Measurements from ENCODE around the gene RFXAP. TPM values are rescaled to one million over a fixed set of nuclear protein-coding genes. Genes with fewer than 3 reads are reported as not detected.

Gene RFXAP
- total and polyA plus RNA-seq, 5 experiments from 2014 or later: 1.4 to 14.4 (median 3.3) TPM

- Mint-ChIP-seq H3K27ac (peak overlapping the region in 2 of 10 donors; percentile 23 to 72), H3K4me3 (peak overlapping the region in 1 of 10 donors; percentile 1)
These were observed 3.8 kb downstream of the RFXAP start for GRCh38 chr13:36822785-36823184.

GRCh38 chr13:36829753-36830152 lies 10.7 kb downstream of the RFXAP start:
- Mint-ChIP-seq H3K9me3 (no peaks in the 10 kb centered on the region), H3K27me3 (no peaks in the 10 kb centered on the region), H3K4me1 (peaks cover under 1 to 11% (median 5%) of the 10 kb centered on the region in 4 donors), H3K36me3 (peaks cover 0 to 48% (median 12%) of the 10 kb centered on the region in 3 donors), H3K27ac (peak overlapping the region in 1 of 10 donors; percentile 75), H3K4me3 (no peak overlapping the region)
- no peak for DNase-seq
- no peak for ATAC-seq
- POLR2A ChIA-PET: no interaction called here

More at GRCh38 chr13:36822785-36823184, 3.8 kb downstream of the RFXAP start:
- H3K4me1 Mint-ChIP-seq: peaks cover 27 to 62% (median 57%) of the 10 kb centered on the region in 4 donors
- DNase-seq (no peak), ATAC-seq (no peak)
- H3K36me3 Mint-ChIP-seq: peaks cover 0 to 36% (median 6%) of the 10 kb centered on the region in 3 donors
- POLR2A ChIA-PET: no interaction called here
- H3K27me3 Mint-ChIP-seq: no peaks in the 10 kb centered on the region
- no peaks in the 10 kb centered on the region for H3K9me3 Mint-ChIP-seq

- H3K27me3 Mint-ChIP-seq: no peaks in the 10 kb centered on the region
- no peak overlapping the region for H3K4me3 Mint-ChIP-seq
- peaks cover 0 to 36% (median 9%) of the 10 kb centered on the region in 3 donors for H3K36me3 Mint-ChIP-seq
- POLR2A ChIA-PET: no interaction called here
- peaks cover 0 to 5% (median 2%) of the 10 kb centered on the region in 4 donors for H3K4me1 Mint-ChIP-seq
- DNase-seq (no peak), ATAC-seq (no peak)
- H3K27ac Mint-ChIP-seq: no peak overlapping the region
- no peaks in the 10 kb centered on the region for H3K9me3 Mint-ChIP-seq
These were observed 12.3 kb downstream of the RFXAP start for GRCh38 chr13:36831291-36831690.

GRCh38 chr13:36834299-36834698 lies 15.3 kb downstream of the RFXAP start:
- POLR2A ChIA-PET: no interaction called here
- ATAC-seq (no peak), DNase-seq (no peak)
- no peaks in the 10 kb centered on the region for H3K27me3 Mint-ChIP-seq
- H3K27ac Mint-ChIP-seq: no peak overlapping the region
- no peak overlapping the region for H3K4me3 Mint-ChIP-seq
- H3K36me3 Mint-ChIP-seq: peaks cover 0 to 18% (median 3%) of the 10 kb centered on the region in 3 donors
- H3K9me3 Mint-ChIP-seq: no peaks in the 10 kb centered on the region
- H3K4me1 Mint-ChIP-seq: peaks cover 0 to 6% (median 4%) of the 10 kb centered on the region in 4 donors

- no peak for DNase-seq
- ATAC-seq: no peak
- Mint-ChIP-seq H3K4me1 (peaks cover 0 to 6% (median 0%) of the 10 kb centered on the region in 4 donors), H3K4me3 (no peak overlapping the region), H3K27me3 (no peaks in the 10 kb centered on the region), H3K27ac (peak overlapping the region in 3 of 10 donors; percentile 1 to 53 (median 48)), H3K36me3 (peaks cover 0 to 7% (median 0%) of the 10 kb centered on the region in 3 donors), H3K9me3 (no peaks in the 10 kb centered on the region)
- POLR2A ChIA-PET: no interaction called here
These were observed 18.5 kb downstream of the RFXAP start for GRCh38 chr13:36837354-36838092.

- H3K4me1 Mint-ChIP-seq: peaks cover 0 to 6% (median 0%) of the 10 kb centered on the region in 4 donors
These were observed 20.3 kb downstream of the RFXAP start for GRCh38 chr13:36839281-36839680.

GRCh38 chr13:36839981-36840380 lies 21.0 kb downstream of the RFXAP start:
- no peaks in the 10 kb centered on the region for H3K9me3 Mint-ChIP-seq
- no peaks in the 10 kb centered on the region for H3K27me3 Mint-ChIP-seq
- peaks cover 0 to 6% (median 0%) of the 10 kb centered on the region in 4 donors for H3K4me1 Mint-ChIP-seq
- peak overlapping the region in 2 of 10 donors; percentile 17 to 67 for H3K27ac Mint-ChIP-seq
- ATAC-seq (no peak), DNase-seq (no peak)
- peaks cover 0 to 2% (median 0%) of the 10 kb centered on the region in 3 donors for H3K36me3 Mint-ChIP-seq
- no peak overlapping the region for H3K4me3 Mint-ChIP-seq
- POLR2A ChIA-PET: no interaction called here

More at GRCh38 chr13:36839281-36839680, 20.3 kb downstream of the RFXAP start:
- POLR2A ChIA-PET: no interaction called here
- no peaks in the 10 kb centered on the region for H3K9me3 Mint-ChIP-seq
- H3K4me3 Mint-ChIP-seq: no peak overlapping the region
- peaks cover 0 to 3% (median 0%) of the 10 kb centered on the region in 3 donors for H3K36me3 Mint-ChIP-seq
- DNase-seq (no peak), ATAC-seq (no peak)
- H3K27me3 Mint-ChIP-seq: no peaks in the 10 kb centered on the region
- H3K27ac Mint-ChIP-seq: no peak overlapping the region

GRCh38 chr13:36840718-36841250 lies 21.8 kb downstream of the RFXAP start:
- no peaks in the 10 kb centered on the region for H3K36me3 Mint-ChIP-seq
- DNase-seq (no peak), ATAC-seq (no peak)
- POLR2A ChIA-PET: no interaction called here
- no peaks in the 10 kb centered on the region for H3K9me3 Mint-ChIP-seq
- H3K27me3 Mint-ChIP-seq: no peaks in the 10 kb centered on the region
- peaks cover 0 to 6% (median 0%) of the 10 kb centered on the region in 4 donors for H3K4me1 Mint-ChIP-seq
- H3K4me3 Mint-ChIP-seq: no peak overlapping the region
- peak overlapping the region in 2 of 10 donors; percentile 33 to 55 for H3K27ac Mint-ChIP-seq

- H3K4me3 Mint-ChIP-seq: no peak overlapping the region
- POLR2A ChIA-PET: no interaction called here
- H3K27ac Mint-ChIP-seq: no peak overlapping the region
- DNase-seq: no peak
- no peaks in the 10 kb centered on the region for H3K36me3 Mint-ChIP-seq
- peaks cover 0 to 6% (median 0%) of the 10 kb centered on the region in 4 donors for H3K4me1 Mint-ChIP-seq
- H3K27me3 Mint-ChIP-seq: no peaks in the 10 kb centered on the region
- H3K9me3 Mint-ChIP-seq: no peaks in the 10 kb centered on the region
- ATAC-seq: no peak
These were observed 22.4 kb downstream of the RFXAP start for GRCh38 chr13:36841391-36841790.

GRCh38 chr13:36847606-36848005 lies 28.6 kb downstream of the RFXAP start:
- Mint-ChIP-seq H3K27ac (no peak overlapping the region), H3K9me3 (no peaks in the 10 kb centered on the region), H3K4me1 (peaks cover 0 to 9% (median 0%) of the 10 kb centered on the region in 4 donors), H3K27me3 (peaks cover 0 to 7% (median 0%) of the 10 kb centered on the region in 5 donors), H3K4me3 (no peak overlapping the region), H3K36me3 (no peaks in the 10 kb centered on the region)
- POLR2A ChIA-PET: no interaction called here
- ATAC-seq (no peak), DNase-seq (no peak)

GRCh38 chr13:36848199-36848982 lies 29.4 kb downstream of the RFXAP start:
- peaks cover 1 to 10% (median 2%) of the 10 kb centered on the region in 5 donors for H3K27me3 Mint-ChIP-seq
- no peak overlapping the region for H3K4me3 Mint-ChIP-seq
- ATAC-seq: no peak
- no peaks in the 10 kb centered on the region for H3K36me3 Mint-ChIP-seq
- peak overlapping the region in 2 of 10 donors; percentile 18 to 29 for H3K27ac Mint-ChIP-seq
- no peak for DNase-seq
- H3K9me3 Mint-ChIP-seq: no peaks in the 10 kb centered on the region
- POLR2A ChIA-PET: no interaction called here
- peaks cover 0 to 9% (median 0%) of the 10 kb centered on the region in 4 donors for H3K4me1 Mint-ChIP-seq

GRCh38 chr13:36850790-36851438 lies 31.9 kb downstream of the RFXAP start:
- no peak overlapping the region for H3K4me3 Mint-ChIP-seq
- ATAC-seq (no peak), DNase-seq (no peak)
- H3K27ac Mint-ChIP-seq: peak overlapping the region in 2 of 10 donors; percentile 14 to 76
- no peaks in the 10 kb centered on the region for H3K36me3 Mint-ChIP-seq
- peaks cover 5 to 22% (median 7%) of the 10 kb centered on the region in 5 donors for H3K27me3 Mint-ChIP-seq
- H3K4me1 Mint-ChIP-seq: peaks cover 0 to 9% (median 0%) of the 10 kb centered on the region in 4 donors
- no peaks in the 10 kb centered on the region for H3K9me3 Mint-ChIP-seq
- POLR2A ChIA-PET: no interaction called here

Measured in naive thymus-derived CD8-positive, alpha-beta T cell (primary cell).